OCI-LY7 (cell line): ENCODE results near the gene PTBP3. TPM values are rescaled to one million over a fixed set of nuclear protein-coding genes. Genes with fewer than 3 reads are reported as not detected.

Experiments
- BruUV-seq: library from RNA; stranded (reverse); fragments of 400-500 nt; replicated peaks from 2 replicates; lab custom pipeline; 2021; lab: Mats Ljungman, UMichigan
- CTCF ChIA-PET: fragments of 300-600 bp; sonication (Branson Sonifier 250); formaldehyde crosslinking; loops from one replicate; lab custom pipeline; 2022; ENCODE audit warnings: antibody characterized with exemption; ENCODE audit not compliant: unreplicated experiment; lab: Charles Lee
- POLR2A ChIA-PET: fragments of 300-600 bp; sonication (Branson Sonifier 250); formaldehyde crosslinking; loops from one replicate; lab custom pipeline; 2022; ENCODE audit warnings: antibody characterized with exemption; lab: Charles Lee
- DNase-seq: peaks from one replicate; pipeline ENCODE4 v3.0.0-alpha.2; 2015; ENCODE audit warnings: low spot score
- H2AFZ ChIP-seq: fragments of 200-600 bp; sonication (generic), shearing (Covaris generic); 2 replicates; pipeline ENCODE4 v1.6.1; 2014; ENCODE audit warnings: mild to moderate bottlenecking, antibody characterized with exemption, low read length, moderate library complexity
- H3K27ac ChIP-seq: fragments of 200-600 bp; sonication (generic); 2 replicates; pipeline ENCODE4 v1.5.1; 2014; ENCODE audit warnings: mixed run types, low read depth, mild to moderate bottlenecking, moderate library complexity, low read length, inconsistent platforms; ENCODE audit not compliant: poor library complexity, severe bottlenecking
- H3K36me3 ChIP-seq: fragments of 200-600 bp; sonication (generic); 2 replicates; pipeline ENCODE4 v1.6.1; 2014; ENCODE audit warnings: mild to moderate bottlenecking, antibody characterized with exemption, low read length, moderate library complexity, mixed read lengths; ENCODE audit not compliant: insufficient read depth
- H3K4me1 ChIP-seq: fragments of 200-600 bp; sonication (generic); 2 replicates; pipeline ENCODE4 v1.5.1; 2014; ENCODE audit warnings: mild to moderate bottlenecking, low read length; ENCODE audit not compliant: insufficient read depth, poor library complexity, severe bottlenecking
- H3K4me2 ChIP-seq: fragments of 200-600 bp; sonication (generic); 2 replicates; pipeline ENCODE4 v1.6.1; 2014; ENCODE audit warnings: mild to moderate bottlenecking, low read length
- H3K4me3 ChIP-seq: fragments of 200-600 bp; sonication (generic); 2 replicates; pipeline ENCODE4 v1.5.1; 2014; ENCODE audit warnings: mild to moderate bottlenecking, low read depth, low read length; ENCODE audit not compliant: poor library complexity, severe bottlenecking
- H3K79me2 ChIP-seq: fragments of 200-600 bp; sonication (generic); 2 replicates; pipeline ENCODE4 v1.6.1; 2016; ENCODE audit warnings: low read depth, mild to moderate bottlenecking, low read length, moderate library complexity, mixed read lengths; ENCODE audit not compliant: insufficient read depth
- H3K9me2 ChIP-seq: fragments of 200-600 bp; sonication (generic); 2 replicates; pipeline ENCODE4 v1.6.1; 2016; ENCODE audit warnings: mild to moderate bottlenecking, low read length, mixed read lengths; ENCODE audit not compliant: insufficient read depth
- H3K9me3 ChIP-seq: fragments of 200-600 bp; sonication (generic); 2 replicates; pipeline ENCODE4 v1.6.1; 2014; ENCODE audit warnings: mild to moderate bottlenecking, mixed run types, low read length, mixed read lengths
- H4K20me1 ChIP-seq: fragments of 200-600 bp; sonication (generic); 2 replicates; pipeline ENCODE4 v1.6.1; 2014; ENCODE audit warnings: mild to moderate bottlenecking, antibody characterized with exemption, low read length, moderate library complexity, mixed read lengths; ENCODE audit not compliant: insufficient read depth
- EZH2phosphoT487 ChIP-seq: fragments of 200-600 bp; sonication (generic); IDR thresholded peaks from 2 replicates; pipeline ENCODE4 v1.6.1; 2018; ENCODE audit warnings: low read depth, borderline replicate concordance, mild to moderate bottlenecking, mixed run types, antibody characterized with exemption, low read length, moderate library complexity, mixed read lengths
- intact Hi-C: fragments of 100-400 bp; cut with micrococcal nuclease; formaldehyde crosslinking; loops from one replicate; pipeline ENCODE4 v1.10.0; 2022; ENCODE audit not compliant: unreplicated experiment
- total RNA-seq, 2 experiments: library from RNA; depleted of rRNA in 1 of 2; stranded (reverse); fragments of >200 nt in 1 of 2; shearing (Covaris generic) in 1 of 2; gene quantifications; 2 replicates each; pipeline ENCODE4 v1.2.3, GENCODE V29; 2014 to 2022
- TF ChIP-seq, protein P1 (sequence below): fragments of 200-600 bp; sonication (generic); conservative IDR thresholded peaks from 2 replicates; pipeline ENCODE4 v1.5.1; 2014; ENCODE audit warnings: mild to moderate bottlenecking, antibody characterized with exemption, low read length, moderate library complexity, mixed read lengths

The PTBP3 gene
- total RNA-seq, 2 experiments from 2014 or later = 38.1 to 98.2 TPM

DNA sequence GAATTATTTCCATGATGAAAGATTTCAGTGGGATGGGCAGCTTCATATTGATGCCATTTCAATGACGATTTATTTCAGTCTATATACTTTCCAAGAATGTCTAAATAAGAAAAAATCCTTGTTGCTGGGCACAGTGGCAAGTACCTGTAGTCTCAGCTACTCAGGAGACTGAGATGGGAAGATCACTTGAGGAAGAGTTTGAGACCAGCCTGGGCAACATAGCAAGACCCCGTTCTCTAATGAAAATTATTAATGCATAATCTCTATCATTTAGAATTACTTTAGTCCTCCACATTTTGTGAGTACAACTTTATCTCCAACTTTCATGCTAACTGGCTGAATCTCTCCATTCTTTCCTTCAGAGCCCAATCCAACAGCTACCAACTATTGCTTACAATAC lies 52.5 kb downstream of the PTBP3 start:
- intact Hi-C loops = no loop called here
- no peak overlapping the region for H3K27ac ChIP-seq
- no peaks in the 10 kb centered on the region for H3K9me2 ChIP-seq
- POLR2A ChIA-PET = interaction anchor here (0.7 to 1.4 kb wide), 2 partner anchors 9 to 73 kb away, joined by 3 to 4 read pairs; no protein-coding TSS in a partner anchor
- no peak overlapping the region for H3K4me2 ChIP-seq
- H3K36me3 ChIP-seq = peaks cover 27% of the 10 kb centered on the region
- peaks cover 18% of the 10 kb centered on the region for H3K79me2 ChIP-seq
- CTCF ChIA-PET = no interaction called here
- peaks cover 33% of the 10 kb centered on the region; the same call in 1 of the 2 replicates for H3K9me3 ChIP-seq
- no peaks in the 10 kb centered on the region for H4K20me1 ChIP-seq
- no peak for DNase-seq
- no TSS peak for BruUV-seq
- TF ChIP-seq, protein P1, sequence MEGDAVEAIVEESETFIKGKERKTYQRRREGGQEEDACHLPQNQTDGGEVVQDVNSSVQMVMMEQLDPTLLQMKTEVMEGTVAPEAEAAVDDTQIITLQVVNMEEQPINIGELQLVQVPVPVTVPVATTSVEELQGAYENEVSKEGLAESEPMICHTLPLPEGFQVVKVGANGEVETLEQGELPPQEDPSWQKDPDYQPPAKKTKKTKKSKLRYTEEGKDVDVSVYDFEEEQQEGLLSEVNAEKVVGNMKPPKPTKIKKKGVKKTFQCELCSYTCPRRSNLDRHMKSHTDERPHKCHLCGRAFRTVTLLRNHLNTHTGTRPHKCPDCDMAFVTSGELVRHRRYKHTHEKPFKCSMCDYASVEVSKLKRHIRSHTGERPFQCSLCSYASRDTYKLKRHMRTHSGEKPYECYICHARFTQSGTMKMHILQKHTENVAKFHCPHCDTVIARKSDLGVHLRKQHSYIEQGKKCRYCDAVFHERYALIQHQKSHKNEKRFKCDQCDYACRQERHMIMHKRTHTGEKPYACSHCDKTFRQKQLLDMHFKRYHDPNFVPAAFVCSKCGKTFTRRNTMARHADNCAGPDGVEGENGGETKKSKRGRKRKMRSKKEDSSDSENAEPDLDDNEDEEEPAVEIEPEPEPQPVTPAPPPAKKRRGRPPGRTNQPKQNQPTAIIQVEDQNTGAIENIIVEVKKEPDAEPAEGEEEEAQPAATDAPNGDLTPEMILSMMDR = no peak
- no peak for TF ChIP-seq EZH2phosphoT487
- no peaks in the 10 kb centered on the region for H3K4me1 ChIP-seq
- H2AFZ ChIP-seq = no peak overlapping the region
- H3K4me3 ChIP-seq = no peak overlapping the region

DNA sequence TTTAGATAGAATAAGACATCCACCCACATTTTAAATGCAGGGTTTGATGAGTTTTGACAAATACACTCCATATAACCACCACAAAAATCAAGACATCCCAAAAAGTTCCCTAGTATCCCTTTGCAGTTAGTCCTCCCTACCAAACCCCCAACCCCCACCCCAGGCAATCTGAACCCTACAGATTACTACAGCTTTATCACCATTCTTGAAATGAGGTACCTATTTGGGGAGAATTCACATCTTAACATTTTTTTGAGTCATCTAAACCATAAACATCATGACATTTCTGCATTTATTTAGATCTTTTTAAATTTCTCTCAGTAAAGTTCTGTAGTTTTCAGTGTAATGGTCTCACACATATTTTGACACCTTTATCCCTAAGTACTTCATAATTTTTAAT lies 53.9 kb downstream of the PTBP3 start:
- Histone ChIP-seq H2AFZ (no peak overlapping the region), H3K36me3 (peaks cover 23% of the 10 kb centered on the region), H3K4me1 (no peaks in the 10 kb centered on the region), H3K79me2 (peaks cover 18% of the 10 kb centered on the region), H3K9me3 (peaks cover 19% of the 10 kb centered on the region; the same call in 1 of the 2 replicates), H3K4me3 (no peak overlapping the region), H3K4me2 (no peak overlapping the region), H3K27ac (no peak overlapping the region), H3K9me2 (no peaks in the 10 kb centered on the region), H4K20me1 (no peaks in the 10 kb centered on the region)
- intact Hi-C loops = no loop called here
- ChIA-PET CTCF (no interaction called here), POLR2A (no interaction called here)
- BruUV-seq = no TSS peak
- no peak for TF ChIP-seq EZH2phosphoT487
- TF ChIP-seq, protein P1 = no peak
- DNase-seq = no peak

DNA sequence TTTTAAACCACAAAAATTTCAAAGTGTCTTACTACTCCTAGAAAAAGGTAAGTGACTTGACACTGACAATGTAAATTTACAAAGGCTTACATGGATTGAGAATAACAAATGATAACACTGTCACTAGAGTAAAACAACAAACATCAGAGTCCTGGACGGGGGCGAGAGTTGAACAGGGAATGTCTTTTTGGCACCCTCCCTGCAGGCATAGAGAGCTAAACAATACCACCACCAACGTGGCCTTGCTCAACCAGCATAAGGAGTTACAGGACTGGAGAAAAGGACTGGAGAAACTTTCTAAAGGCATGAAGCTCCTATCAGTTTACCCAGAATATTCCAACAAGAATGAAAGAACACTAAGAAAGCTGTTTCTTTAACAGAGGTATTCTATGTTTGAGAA lies 55.3 kb downstream of the PTBP3 start:
- ChIA-PET CTCF (no interaction called here), POLR2A (interaction anchor here (0.7 to 1.3 kb wide), 2 partner anchors 11 to 17 kb away, joined by 5 to 10 read pairs; no protein-coding TSS in a partner anchor)
- peaks cover 6% of the 10 kb centered on the region; the same call in 1 of the 2 replicates for H3K9me3 ChIP-seq
- no peak overlapping the region for H3K4me3 ChIP-seq
- H3K79me2 ChIP-seq = peaks cover 18% of the 10 kb centered on the region
- intact Hi-C loops = no loop called here
- no peak overlapping the region for H2AFZ ChIP-seq
- H4K20me1 ChIP-seq = no peaks in the 10 kb centered on the region
- no TSS peak for BruUV-seq
- H3K4me1 ChIP-seq = no peaks in the 10 kb centered on the region
- peaks cover 14% of the 10 kb centered on the region for H3K36me3 ChIP-seq
- H3K9me2 ChIP-seq = no peaks in the 10 kb centered on the region
- H3K27ac ChIP-seq = no peak overlapping the region
- TF ChIP-seq EZH2phosphoT487 = no peak
- TF ChIP-seq, protein P1 = no peak
- no peak overlapping the region for H3K4me2 ChIP-seq
- no peak for DNase-seq
